ENCODE data around the gene C19orf67. TPM values are rescaled to one million over a fixed set of nuclear protein-coding genes. Genes with fewer than 3 reads are reported as not detected.

C19orf67 gene
- total RNA-seq, 6 donors from 2014 or later = 0.40 TPM; not detected in 5

GRCh38 chr19:14081797-14082674 lies 3.5 kb downstream of the C19orf67 start:
- ATAC-seq (ENCODE audit: low FRiP score in 2 of 2) (peak; percentile 32 to 35), DNase-seq (peak in 1 of 2 donors; percentile 90)
- Histone ChIP-seq H3K36me3 (peaks cover 0 to 5% (median 0%) of the 10 kb centered on the region in 4 donors), H3K27ac (peak overlapping the region; percentile 85 to 93 (median 88)), H3K4me1 (peaks cover 15 to 29% (median 19%) of the 10 kb centered on the region in 4 donors), H3K4me3 (peak overlapping the region; percentile 68 to 98 (median 71)), H3K9me3 (no peaks in the 10 kb centered on the region), H3K27me3 (no peaks in the 10 kb centered on the region)
- 26 to 37% methylated on average over 13 to 21 of the region's 24 CpGs for WGBS, 2 donors
- TF ChIP-seq CTCF (IDR thresholded peaks at IDR 0.05) (no peak), POLR2AphosphoS5 (IDR thresholded peaks at IDR 0.05) (no peak), POLR2A (IDR thresholded peaks at IDR 0.05) (peak in 1 of 4 donors; percentile 0)

GRCh38 chr19:14080887-14081796 lies 4.4 kb downstream of the C19orf67 start:
- Histone ChIP-seq H3K27ac (peak overlapping the region; percentile 88 to 93 (median 88)), H3K4me3 (peak overlapping the region; percentile 68 to 98 (median 71)), H3K9me3 (no peaks in the 10 kb centered on the region), H3K27me3 (no peaks in the 10 kb centered on the region), H3K36me3 (no peaks in the 10 kb centered on the region), H3K4me1 (peaks cover 15 to 29% (median 20%) of the 10 kb centered on the region in 4 donors)
- DNase-seq (peak; percentile 96 to 97), ATAC-seq (ENCODE audit: low FRiP score in 2 of 2) (peak; percentile 96 to 97)
- WGBS, 2 donors = 0 to 1% methylated on average over 42 to 50 of the region's 50 CpGs
- TF ChIP-seq POLR2AphosphoS5 (IDR thresholded peaks at IDR 0.05) = peak; percentile 81 to 88
- TF ChIP-seq POLR2A (IDR thresholded peaks at IDR 0.05) = peak; percentile 27 to 82 (median 76)
- peak in 4 of 6 experiments; percentile 16 to 20 (median 18) for TF ChIP-seq CTCF (IDR thresholded peaks at IDR 0.05)
- no peak for TF ChIP-seq EP300 (IDR thresholded peaks at IDR 0.05)

- WGBS, 2 donors = 60 to 76% methylated on average over 2 of the region's 2 CpGs
- DNase-seq (no peak), ATAC-seq (ENCODE audit: low FRiP score in 2 of 2) (no peak)
- TF ChIP-seq CTCF (IDR thresholded peaks at IDR 0.05) (no peak), EP300 (IDR thresholded peaks at IDR 0.05) (no peak), POLR2A (IDR thresholded peaks at IDR 0.05) (no peak), POLR2AphosphoS5 (IDR thresholded peaks at IDR 0.05) (no peak)
- Histone ChIP-seq H3K27me3 (no peaks in the 10 kb centered on the region), H3K9me3 (no peaks in the 10 kb centered on the region), H3K36me3 (no peaks in the 10 kb centered on the region), H3K4me1 (peaks cover 24 to 49% (median 39%) of the 10 kb centered on the region in 4 donors), H3K27ac (peak overlapping the region in 2 of 4 donors; percentile 27 to 46), H3K4me3 (no peak overlapping the region)
These were observed 7.2 kb downstream of the C19orf67 start for GRCh38 chr19:14078411-14078810.

GRCh38 chr19:14073925-14074838 lies 11.4 kb downstream of the C19orf67 start:
- DNase-seq = peak in 1 of 2 donors; percentile 78
- no peaks in the 10 kb centered on the region for H3K27me3 ChIP-seq
- H3K4me3 ChIP-seq = peak overlapping the region; percentile 56 to 68 (median 65)
- TF ChIP-seq POLR2AphosphoS5 (IDR thresholded peaks at IDR 0.05) (no peak), EP300 (IDR thresholded peaks at IDR 0.05) (no peak), POLR2A (IDR thresholded peaks at IDR 0.05) (no peak), CTCF (IDR thresholded peaks at IDR 0.05) (no peak)
- peak in 1 of 2 donors; percentile 7 for ATAC-seq (ENCODE audit: low FRiP score in 2 of 2)
- no peaks in the 10 kb centered on the region for H3K36me3 ChIP-seq
- 1 to 2% methylated on average over 18 to 28 of the region's 44 CpGs for WGBS, 2 donors
- H3K4me1 ChIP-seq = peaks cover 23 to 46% (median 39%) of the 10 kb centered on the region in 4 donors
- H3K27ac ChIP-seq = peak overlapping the region; percentile 81 to 95 (median 86)
- no peaks in the 10 kb centered on the region for H3K9me3 ChIP-seq
